H1 (cell line): ENCODE measurements around the gene GLOD4. TPM values are rescaled to one million over a fixed set of nuclear protein-coding genes. Genes with fewer than 3 reads are reported as not detected.
"Not testable (repeated sequence)": the region's sequence is repeated elsewhere in the genome, so short reads cannot be mapped to it uniquely, and the experiment has no call there.

Source experiments
- CTCF ChIA-PET: fragments of 300-600 bp; sonication (Branson Sonifier 250); formaldehyde crosslinking; loops from one replicate; lab custom pipeline; 2021; ENCODE audit not compliant: partially characterized antibody; lab: Charles Lee
- POLR2A ChIA-PET: fragments of 300-600 bp; sonication (Branson Sonifier 250); formaldehyde crosslinking; loops from one replicate; lab custom pipeline; 2021; ENCODE audit warnings: inconsistent platforms; ENCODE audit not compliant: partially characterized antibody; lab: Charles Lee
- DNase-seq, 2 experiments: peaks; one replicate each; pipeline versions ENCODE4 v3.0.0 to v3.0.0-alpha.2; 2010 to 2022; ENCODE audit warnings: low spot score in 2 of 2, low read depth in 1 of 2, mixed read lengths in 1 of 2
- FAIRE-seq: peaks from 2 replicates; lab custom pipeline; 2011; peaks lifted over from hg19 to GRCh38; lab: Jason Lieb, UNC
- H2AFZ ChIP-seq: 2 replicates; pipeline ENCODE4 v1.8.1; 2012; ENCODE audit warnings: low read length, inconsistent platforms
- H2AK5ac ChIP-seq: 2 replicates; pipeline ENCODE4 v1.6.1; 2013; ENCODE audit warnings: low read depth, low read length
- H2BK120ac ChIP-seq: replicated peaks from 2 replicates; pipeline ENCODE3; 2013; ENCODE audit warnings: low read depth, low read length, inconsistent platforms
- H2BK12ac ChIP-seq: 2 replicates; pipeline ENCODE4 v1.6.1; 2013; ENCODE audit warnings: low read depth, low read length
- H2BK15ac ChIP-seq: 2 replicates; pipeline ENCODE4 v1.6.1; 2013; ENCODE audit warnings: low read length
- H2BK20ac ChIP-seq: 2 replicates; pipeline ENCODE4 v1.6.1; 2013; ENCODE audit warnings: low read length
- H2BK5ac ChIP-seq: 2 replicates; pipeline ENCODE4 v1.6.1; 2013; ENCODE audit warnings: low read depth, low read length
- H3K14ac ChIP-seq: 2 replicates; pipeline ENCODE4 v1.6.1; 2013; ENCODE audit warnings: inconsistent platforms; ENCODE audit not compliant: insufficient read length
- H3K18ac ChIP-seq: 2 replicates; pipeline ENCODE4 v1.6.1; 2013; ENCODE audit warnings: low read length; ENCODE audit errors: extremely low read depth
- H3K23ac ChIP-seq: 2 replicates; pipeline ENCODE4 v1.6.1; 2013; ENCODE audit warnings: inconsistent platforms; ENCODE audit not compliant: insufficient read length
- H3K23me2 ChIP-seq: 2 replicates; pipeline ENCODE4 v1.6.1; 2013; ENCODE audit warnings: low read depth, low read length
- H3K27ac ChIP-seq: 2 replicates; pipeline ENCODE4 v1.6.1; 2011; ENCODE audit warnings: low read depth, low read length, inconsistent platforms
- H3K27me3 ChIP-seq, 4 experiments: replicated peaks in 1 of 4; 1 replicate in 1 of 4; 2 replicates in 3 of 4; pipeline versions ENCODE4 v1.6.1 to v1.8.1; 2011 to 2013; ENCODE audit warnings: low read length in 3 of 4, mild to moderate bottlenecking in 3 of 4, inconsistent platforms in 2 of 4, mixed read lengths in 2 of 4, moderate library complexity in 1 of 4; ENCODE audit not compliant: control insufficient read depth in 3 of 4, insufficient read depth in 3 of 4; ENCODE audit errors: extremely low read depth in 1 of 4
- H3K36me3 ChIP-seq, 4 experiments: 2 replicates each; pipeline versions ENCODE4 v1.6.1 to v1.8.1; 2011 to 2013; ENCODE audit warnings: mild to moderate bottlenecking in 4 of 4, low read length in 3 of 4, moderate library complexity in 2 of 4, control low read depth in 1 of 4, inconsistent platforms in 1 of 4; ENCODE audit not compliant: insufficient read depth in 4 of 4, control insufficient read depth in 2 of 4
- H3K4ac ChIP-seq: replicated peaks from 2 replicates; pipeline ENCODE3; 2013; ENCODE audit warnings: low read length, low read depth, mixed read lengths, inconsistent platforms; ENCODE audit not compliant: insufficient read length
- H3K4me1 ChIP-seq, 4 experiments: replicated peaks in 1 of 4; 1 replicate in 1 of 4; 2 replicates in 3 of 4; pipeline versions ENCODE4 v1.6.1 to v1.8.1; 2011 to 2013; ENCODE audit warnings: low read length in 3 of 4, inconsistent platforms in 2 of 4, mixed read lengths in 1 of 4; ENCODE audit not compliant: insufficient read depth in 4 of 4, control insufficient read depth in 3 of 4
- H3K4me2 ChIP-seq, 2 experiments: 2 replicates each; pipeline versions ENCODE4 v1.6.1 to v1.8.1; 2011 to 2013; ENCODE audit warnings: low read depth in 2 of 2, low read length in 2 of 2, control low read depth in 1 of 2, inconsistent platforms in 1 of 2, mild to moderate bottlenecking in 1 of 2; ENCODE audit not compliant: insufficient read depth in 1 of 2
- H3K4me3 ChIP-seq, 4 experiments: fragments of 200-600, 300-600 bp in 1 of 4; sonication (generic), shearing (Covaris generic), sonication (Bioruptor Twin) in 1 of 4; 2 replicates each; pipeline versions ENCODE4 v1.5.1 to v1.8.1; 2011 to 2016; ENCODE audit warnings: low read length in 4 of 4, low read depth in 3 of 4, control low read depth in 2 of 4, inconsistent platforms in 2 of 4, mild to moderate bottlenecking in 2 of 4, mixed read lengths in 1 of 4, moderate library complexity in 1 of 4; ENCODE audit not compliant: insufficient read depth in 2 of 4; ENCODE audit errors: extremely low read depth in 1 of 4
- H3K56ac ChIP-seq: replicated peaks from 2 replicates; pipeline ENCODE3; 2013; ENCODE audit warnings: low read depth, mild to moderate bottlenecking, mixed read lengths, low read length, inconsistent platforms; ENCODE audit not compliant: insufficient read length
- H3K79me1 ChIP-seq: 2 replicates; pipeline ENCODE4 v1.6.1; 2013; ENCODE audit warnings: low read depth, low read length, control low read depth
- H3K79me2 ChIP-seq, 2 experiments: 2 replicates each; pipeline versions ENCODE4 v1.6.1 to v1.8.1; 2012 to 2013; ENCODE audit warnings: low read length in 2 of 2, mild to moderate bottlenecking in 2 of 2, inconsistent platforms in 1 of 2; ENCODE audit not compliant: insufficient read depth in 2 of 2, control insufficient read depth in 1 of 2
- H3K9ac ChIP-seq, 4 experiments: replicated peaks in 1 of 4; 1 replicate in 1 of 4; 2 replicates in 3 of 4; pipeline versions ENCODE4 v1.6.1 to v1.8.1; 2011 to 2013; ENCODE audit warnings: low read depth in 3 of 4, low read length in 3 of 4, control low read depth in 2 of 4, mild to moderate bottlenecking in 2 of 4, moderate library complexity in 2 of 4, inconsistent platforms in 1 of 4; ENCODE audit errors: extremely low read depth in 1 of 4
- H3K9me3 ChIP-seq, 2 experiments: 2 replicates each; pipeline versions ENCODE4 v1.6.1 to v1.8.1; 2012 to 2013; ENCODE audit warnings: mild to moderate bottlenecking in 2 of 2, moderate library complexity in 2 of 2, control low read depth in 1 of 2, inconsistent platforms in 1 of 2, low read depth in 1 of 2, low read length in 1 of 2, mixed read lengths in 1 of 2; ENCODE audit not compliant: insufficient read depth in 2 of 2
- H4K20me1 ChIP-seq, 2 experiments: replicated peaks in 1 of 2; 2 replicates each; pipeline versions ENCODE3 to v1.8.1; 2011 to 2013; ENCODE audit warnings: inconsistent platforms in 2 of 2, low read length in 2 of 2, mild to moderate bottlenecking in 1 of 2; ENCODE audit not compliant: insufficient read depth in 2 of 2, control insufficient read depth in 1 of 2
- H4K5ac ChIP-seq: 2 replicates; pipeline ENCODE4 v1.6.1; 2013; ENCODE audit warnings: low read length, low read depth, mixed read lengths, inconsistent platforms; ENCODE audit not compliant: insufficient read length
- H4K8ac ChIP-seq: 2 replicates; pipeline ENCODE4 v1.8.0; 2013; ENCODE audit warnings: mild to moderate bottlenecking, moderate library complexity, low read length, inconsistent platforms; ENCODE audit not compliant: insufficient read depth; ENCODE audit errors: extremely low read depth
- H4K91ac ChIP-seq: replicated peaks from 2 replicates; pipeline ENCODE3; 2013; ENCODE audit warnings: low read length, mixed read lengths, inconsistent platforms; ENCODE audit not compliant: insufficient read length
- BCL11A ChIP-seq, 2 experiments: IDR thresholded peaks; one replicate each; pipeline ENCODE4 v1.6.1; 2011; ENCODE audit warnings: low read depth in 2 of 2, low read length in 2 of 2, mild to moderate bottlenecking in 2 of 2
- EGR1 ChIP-seq: IDR thresholded peaks from 2 replicates; pipeline ENCODE4 v1.6.1; 2011; ENCODE audit warnings: low read depth, low read length, borderline replicate concordance
- FOSL1 ChIP-seq: IDR thresholded peaks from 2 replicates; pipeline ENCODE4 v1.6.1; 2011; ENCODE audit warnings: mild to moderate bottlenecking, low read depth, low read length, moderate library complexity; ENCODE audit not compliant: insufficient read depth
- HDAC2 ChIP-seq, 2 experiments: fragments of 300-600 bp in 1 of 2; sonication (generic) in 1 of 2; IDR thresholded peaks; 2 replicates each; pipeline ENCODE4 v1.6.1; 2011 to 2012; ENCODE audit warnings: low read depth in 2 of 2, low read length in 2 of 2, mild to moderate bottlenecking in 2 of 2, moderate library complexity in 2 of 2, borderline replicate concordance in 1 of 2, inconsistent platforms in 1 of 2
- SP2 ChIP-seq: IDR thresholded peaks from 2 replicates; pipeline ENCODE4 v1.6.1; 2012; ENCODE audit warnings: mild to moderate bottlenecking, low read length, inconsistent platforms
- SRF ChIP-seq: IDR thresholded peaks from 2 replicates; pipeline ENCODE4 v1.6.1; 2011; ENCODE audit warnings: mild to moderate bottlenecking, low read depth, low read length, moderate library complexity
- WGBS, 2 experiments: shearing (Covaris generic) in 1 of 2; methylation state at CpG; one replicate each; pipeline versions ENCODE4 v1.1.6 to v1.1.7; 2013 to 2015; ENCODE audit warnings: low lambda C conversion rate in 2 of 2, mixed read lengths in 2 of 2, inconsistent platforms in 1 of 2, low coverage in 1 of 2, missing lambda C conversion rate in 1 of 2; ENCODE audit not compliant: insufficient replicate concordance in 2 of 2, insufficient coverage in 1 of 2, insufficient read length in 1 of 2; ENCODE audit errors: extremely low coverage in 1 of 2, missing lambda C conversion rate in 1 of 2; 5-methylcytosine and 5-hydroxymethylcytosine counted together
- polyA plus RNA-seq, 7 experiments: library from polyadenylated mRNA; depleted of rRNA in 3 of 7; stranded (reverse) in 5 of 7; unstranded in 2 of 7; fragments of >200 nt in 5 of 7; fragments of 200-250 nt in 2 of 7; gene quantifications; 1 replicate in 5 of 7; 2 replicates in 1 of 7; 4 replicates in 1 of 7; pipeline versions ENCODE4 v1.2.1 to v1.2.3, GENCODE V29; 2011 to 2013; ENCODE audit warnings: missing spikeins in 2 of 7, mixed read lengths in 2 of 7
- total RNA-seq: library from RNA; stranded (reverse); fragmentation: NEBNext Ultra II Directional; extraction: Animal tissue kit (Norgen Biotek cat#: 25700); gene quantifications from 2 replicates; pipeline ENCODE4 v1.2.1, GENCODE V29; 2021
- TF ChIP-seq, protein P1 (sequence below), 3 experiments: IDR thresholded peaks; 1 replicate in 2 of 3; 2 replicates in 1 of 3; pipeline versions ENCODE4 v1.5.1 to v1.6.1; 2011; ENCODE audit warnings: low read length in 3 of 3, mild to moderate bottlenecking in 3 of 3, inconsistent platforms in 2 of 3, low read depth in 1 of 3, moderate library complexity in 1 of 3; ENCODE audit not compliant: insufficient read depth in 1 of 3; ENCODE audit errors: control extremely low read depth in 1 of 3

Gene GLOD4
- total and polyA plus RNA-seq, 2 of the 8 experiments (the other 6 are each of a cell fraction or from before 2014, with no cell fraction given), result 36.8 to 81.3 TPM

DNA sequence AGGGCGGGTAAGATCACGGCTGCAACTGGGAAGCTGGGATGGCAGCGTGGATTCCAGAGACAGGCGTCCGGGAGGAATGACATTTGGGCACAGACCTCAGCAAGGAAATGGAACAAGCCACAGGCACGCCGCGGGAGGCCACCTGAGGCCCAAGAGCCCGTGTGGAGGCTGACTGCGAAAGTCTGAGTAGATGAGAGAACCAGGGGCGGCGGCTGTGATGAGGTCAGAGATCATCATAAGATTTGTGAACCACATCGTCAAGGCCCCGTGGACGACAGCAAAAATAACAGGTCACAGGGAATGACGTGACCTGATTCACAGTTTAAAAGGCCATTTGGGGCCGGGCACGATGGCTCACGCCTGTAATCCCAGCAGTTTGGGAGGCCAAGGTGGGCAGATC lies 48.3 kb upstream of the GLOD4 start (continued):
- no peak for TF ChIP-seq HDAC2 (IDR thresholded peaks at IDR 0.05; ENCODE audit: borderline replicate concordance in 1 of 2, low read depth in 2 of 2, low read length in 2 of 2)
- TF ChIP-seq BCL11A (IDR thresholded peaks at IDR 0.05; ENCODE audit: low read depth in 2 of 2, low read length in 2 of 2), result no peak
- TF ChIP-seq FOSL1, result no peak
- no peak for TF ChIP-seq EGR1
- TF ChIP-seq, protein P1, sequence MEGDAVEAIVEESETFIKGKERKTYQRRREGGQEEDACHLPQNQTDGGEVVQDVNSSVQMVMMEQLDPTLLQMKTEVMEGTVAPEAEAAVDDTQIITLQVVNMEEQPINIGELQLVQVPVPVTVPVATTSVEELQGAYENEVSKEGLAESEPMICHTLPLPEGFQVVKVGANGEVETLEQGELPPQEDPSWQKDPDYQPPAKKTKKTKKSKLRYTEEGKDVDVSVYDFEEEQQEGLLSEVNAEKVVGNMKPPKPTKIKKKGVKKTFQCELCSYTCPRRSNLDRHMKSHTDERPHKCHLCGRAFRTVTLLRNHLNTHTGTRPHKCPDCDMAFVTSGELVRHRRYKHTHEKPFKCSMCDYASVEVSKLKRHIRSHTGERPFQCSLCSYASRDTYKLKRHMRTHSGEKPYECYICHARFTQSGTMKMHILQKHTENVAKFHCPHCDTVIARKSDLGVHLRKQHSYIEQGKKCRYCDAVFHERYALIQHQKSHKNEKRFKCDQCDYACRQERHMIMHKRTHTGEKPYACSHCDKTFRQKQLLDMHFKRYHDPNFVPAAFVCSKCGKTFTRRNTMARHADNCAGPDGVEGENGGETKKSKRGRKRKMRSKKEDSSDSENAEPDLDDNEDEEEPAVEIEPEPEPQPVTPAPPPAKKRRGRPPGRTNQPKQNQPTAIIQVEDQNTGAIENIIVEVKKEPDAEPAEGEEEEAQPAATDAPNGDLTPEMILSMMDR (IDR thresholded peaks at IDR 0.05; ENCODE audit: control extremely low read depth in 1 of 3, insufficient read depth in 1 of 3, low read depth in 1 of 3, low read length in 3 of 3), result no peak
- TF ChIP-seq SRF, result no peak
- no peak for TF ChIP-seq SP2

DNA sequence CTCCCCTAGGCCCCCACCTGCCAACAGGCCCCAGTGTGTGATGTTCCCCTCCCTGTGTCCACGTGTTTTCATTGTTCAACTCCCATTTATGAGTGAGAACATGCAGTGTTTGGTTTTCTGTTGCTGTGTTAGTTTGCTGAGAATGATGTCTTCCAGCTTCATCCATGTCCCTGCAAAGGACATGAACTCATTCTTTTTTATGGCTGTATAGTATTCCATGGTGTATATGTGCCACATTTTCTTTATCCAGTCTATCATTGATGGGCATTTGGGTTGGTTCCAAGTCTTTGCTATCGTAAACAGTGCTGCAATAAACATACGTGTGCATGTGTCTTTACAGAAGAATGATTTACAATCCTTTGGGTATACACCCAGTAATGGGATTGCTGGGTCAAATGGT lies 47.5 kb upstream of the GLOD4 start:
- H3K14ac ChIP-seq, H3K23me2 ChIP-seq, H3K4me1 ChIP-seq, H4K8ac ChIP-seq, H4K20me1 ChIP-seq, H3K4me2 ChIP-seq, POLR2A ChIA-PET, H2AK5ac ChIP-seq, H3K36me3 ChIP-seq, CTCF ChIA-PET, H3K18ac ChIP-seq, FAIRE-seq, H4K91ac ChIP-seq, H3K27me3 ChIP-seq, H3K9me3 ChIP-seq, DNase-seq, H4K5ac ChIP-seq, H2BK12ac ChIP-seq, H2BK5ac ChIP-seq, H2BK120ac ChIP-seq, H3K4me3 ChIP-seq, H2AFZ ChIP-seq, H2BK15ac ChIP-seq, H3K23ac ChIP-seq, H2BK20ac ChIP-seq, H3K4ac ChIP-seq, H3K56ac ChIP-seq, H3K27ac ChIP-seq, H3K9ac ChIP-seq: not testable (repeated sequence)
- Histone ChIP-seq H3K79me2 (peaks cover 0 to 20% of the 10 kb centered on the region in 2 experiments; a peak in 1 of 4 replicates), H3K79me1 (peaks cover 13% of the 10 kb centered on the region)
- 85% methylated on average over 3 of the region's 3 CpGs; no CpG with 5 or more reads in 1 of the 2 experiments for WGBS, 2 experiments
